Measurements from ENCODE around the gene SHANK2.

Gene SHANK2

DNA sequence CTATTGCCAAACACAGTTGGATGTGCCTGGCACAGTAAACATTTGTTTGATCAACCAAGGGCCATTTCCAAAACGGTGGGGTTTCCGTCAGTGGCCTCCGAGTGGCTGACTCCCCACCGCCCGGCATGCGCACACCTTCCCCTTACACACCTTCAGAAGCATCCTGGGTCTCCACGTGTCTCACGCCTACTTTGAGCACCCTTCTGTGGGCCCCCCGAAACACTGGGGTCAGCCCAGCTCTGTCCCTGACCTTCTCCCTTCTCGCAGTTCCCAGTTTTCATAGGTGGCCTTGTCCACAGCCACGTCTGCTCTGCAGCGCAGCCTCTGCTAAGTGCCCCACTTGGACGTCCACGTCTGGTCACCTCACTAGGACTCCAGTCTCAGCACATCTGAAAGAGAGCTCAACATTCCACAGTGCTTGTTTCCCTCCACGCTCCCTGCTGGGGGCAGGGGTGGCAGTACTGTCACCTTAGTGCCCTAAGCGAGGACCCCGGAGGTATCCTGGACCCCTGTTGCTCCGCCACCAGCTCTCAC, 13.2 kb upstream of the SHANK2 start:
- TF ChIP-seq, protein P1, sequence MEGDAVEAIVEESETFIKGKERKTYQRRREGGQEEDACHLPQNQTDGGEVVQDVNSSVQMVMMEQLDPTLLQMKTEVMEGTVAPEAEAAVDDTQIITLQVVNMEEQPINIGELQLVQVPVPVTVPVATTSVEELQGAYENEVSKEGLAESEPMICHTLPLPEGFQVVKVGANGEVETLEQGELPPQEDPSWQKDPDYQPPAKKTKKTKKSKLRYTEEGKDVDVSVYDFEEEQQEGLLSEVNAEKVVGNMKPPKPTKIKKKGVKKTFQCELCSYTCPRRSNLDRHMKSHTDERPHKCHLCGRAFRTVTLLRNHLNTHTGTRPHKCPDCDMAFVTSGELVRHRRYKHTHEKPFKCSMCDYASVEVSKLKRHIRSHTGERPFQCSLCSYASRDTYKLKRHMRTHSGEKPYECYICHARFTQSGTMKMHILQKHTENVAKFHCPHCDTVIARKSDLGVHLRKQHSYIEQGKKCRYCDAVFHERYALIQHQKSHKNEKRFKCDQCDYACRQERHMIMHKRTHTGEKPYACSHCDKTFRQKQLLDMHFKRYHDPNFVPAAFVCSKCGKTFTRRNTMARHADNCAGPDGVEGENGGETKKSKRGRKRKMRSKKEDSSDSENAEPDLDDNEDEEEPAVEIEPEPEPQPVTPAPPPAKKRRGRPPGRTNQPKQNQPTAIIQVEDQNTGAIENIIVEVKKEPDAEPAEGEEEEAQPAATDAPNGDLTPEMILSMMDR (IDR thresholded peaks at IDR 0.05): no peak

DNA sequence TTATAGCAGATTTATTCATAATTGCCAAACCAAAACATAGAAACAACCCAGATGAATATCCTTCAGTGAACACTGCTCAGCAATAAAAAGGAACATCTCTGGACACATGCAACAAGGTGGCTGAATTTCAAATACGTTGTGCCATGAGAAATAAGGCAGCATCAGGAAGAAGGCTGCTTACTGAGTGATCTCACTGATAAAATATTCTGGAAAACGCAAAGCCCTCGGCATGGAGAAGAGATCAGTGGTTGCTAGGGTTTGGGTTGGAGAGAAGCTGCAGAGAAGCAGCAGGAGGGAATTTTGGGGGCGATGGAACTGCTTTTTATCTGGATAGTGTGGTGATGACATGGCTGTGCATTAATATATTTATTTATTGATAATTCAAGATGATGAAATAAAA, 11.0 kb upstream of the SHANK2 start:
- TF ChIP-seq, protein P1 (IDR thresholded peaks at IDR 0.05): no peak

DNA sequence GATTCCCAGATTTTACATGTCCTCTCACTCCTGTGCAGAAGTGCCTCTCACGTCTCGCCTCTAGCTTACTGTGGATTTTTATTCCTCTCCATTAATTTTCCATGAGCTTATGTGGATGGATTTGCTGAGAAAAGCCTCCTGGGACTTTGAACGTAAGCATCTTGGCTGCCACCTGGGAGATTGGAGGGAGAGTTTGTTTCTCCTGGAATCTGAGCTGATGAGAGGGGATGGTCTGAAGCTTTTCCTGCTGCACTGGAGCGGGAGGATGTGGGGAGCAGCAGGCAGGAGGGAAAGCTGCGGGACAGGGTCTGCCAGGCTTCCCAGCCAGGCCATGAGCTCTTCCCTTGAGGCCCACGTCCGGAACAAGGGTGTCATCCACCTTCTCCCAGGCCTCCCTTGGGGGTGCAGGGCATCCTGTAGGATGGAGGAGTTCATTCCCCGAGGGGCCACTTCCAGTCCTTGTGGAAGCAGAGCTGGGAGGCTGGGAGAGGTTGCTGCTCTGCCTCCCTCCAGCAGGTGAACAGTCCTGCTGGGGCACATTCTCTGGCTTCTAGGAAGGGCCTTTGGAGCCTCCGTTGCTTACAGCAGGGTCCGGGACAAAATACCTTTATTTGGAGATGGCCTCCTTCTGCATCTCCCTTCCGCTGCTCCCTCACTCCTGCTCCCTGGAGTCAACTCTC, 3.6 kb upstream of the SHANK2 start:
- TF ChIP-seq, protein P1 (IDR thresholded peaks at IDR 0.05): no peak

DNA sequence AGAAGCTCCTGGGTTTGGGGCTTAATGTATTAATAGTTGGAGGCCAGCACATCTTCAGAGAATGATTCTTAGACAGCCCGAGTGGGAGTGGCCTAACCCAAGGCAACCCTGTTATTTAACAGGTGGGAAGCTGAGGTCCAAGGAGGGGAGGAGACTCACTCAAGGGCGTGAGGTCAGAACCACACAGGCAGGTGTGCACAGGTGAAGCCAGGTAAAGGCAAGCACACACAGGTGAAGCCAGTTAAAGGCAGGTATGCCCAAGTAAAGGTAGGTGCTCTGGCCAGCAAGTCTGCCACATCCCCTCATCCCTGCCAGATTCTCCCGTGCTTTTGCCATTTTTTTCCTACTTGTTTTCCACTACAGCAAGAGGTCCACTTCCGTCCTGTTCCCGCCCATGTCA, 2.9 kb upstream of the SHANK2 start:
- TF ChIP-seq, protein P1 (IDR thresholded peaks at IDR 0.05): no peak

DNA sequence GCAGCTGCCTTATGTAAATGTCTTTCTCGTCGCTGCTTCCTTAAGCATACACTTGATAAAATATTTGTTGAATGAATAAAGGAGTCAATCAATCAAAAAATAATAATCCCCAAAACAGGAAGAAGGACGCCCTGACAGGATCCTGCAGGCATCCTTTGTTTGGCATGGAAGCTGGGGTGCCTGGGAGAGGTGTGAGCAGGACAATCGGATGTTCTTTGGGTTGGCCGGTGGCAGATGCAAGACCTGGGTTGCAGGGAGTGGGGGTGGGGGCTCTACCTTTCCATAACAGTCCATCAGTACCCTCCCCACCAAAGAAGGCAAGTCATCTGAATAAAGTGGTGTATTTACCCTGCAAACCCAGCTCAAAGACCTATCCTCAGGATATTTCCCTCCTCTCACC, 1.4 kb upstream of the SHANK2 start:
- TF ChIP-seq, protein P1 (IDR thresholded peaks at IDR 0.05): no peak

DNA sequence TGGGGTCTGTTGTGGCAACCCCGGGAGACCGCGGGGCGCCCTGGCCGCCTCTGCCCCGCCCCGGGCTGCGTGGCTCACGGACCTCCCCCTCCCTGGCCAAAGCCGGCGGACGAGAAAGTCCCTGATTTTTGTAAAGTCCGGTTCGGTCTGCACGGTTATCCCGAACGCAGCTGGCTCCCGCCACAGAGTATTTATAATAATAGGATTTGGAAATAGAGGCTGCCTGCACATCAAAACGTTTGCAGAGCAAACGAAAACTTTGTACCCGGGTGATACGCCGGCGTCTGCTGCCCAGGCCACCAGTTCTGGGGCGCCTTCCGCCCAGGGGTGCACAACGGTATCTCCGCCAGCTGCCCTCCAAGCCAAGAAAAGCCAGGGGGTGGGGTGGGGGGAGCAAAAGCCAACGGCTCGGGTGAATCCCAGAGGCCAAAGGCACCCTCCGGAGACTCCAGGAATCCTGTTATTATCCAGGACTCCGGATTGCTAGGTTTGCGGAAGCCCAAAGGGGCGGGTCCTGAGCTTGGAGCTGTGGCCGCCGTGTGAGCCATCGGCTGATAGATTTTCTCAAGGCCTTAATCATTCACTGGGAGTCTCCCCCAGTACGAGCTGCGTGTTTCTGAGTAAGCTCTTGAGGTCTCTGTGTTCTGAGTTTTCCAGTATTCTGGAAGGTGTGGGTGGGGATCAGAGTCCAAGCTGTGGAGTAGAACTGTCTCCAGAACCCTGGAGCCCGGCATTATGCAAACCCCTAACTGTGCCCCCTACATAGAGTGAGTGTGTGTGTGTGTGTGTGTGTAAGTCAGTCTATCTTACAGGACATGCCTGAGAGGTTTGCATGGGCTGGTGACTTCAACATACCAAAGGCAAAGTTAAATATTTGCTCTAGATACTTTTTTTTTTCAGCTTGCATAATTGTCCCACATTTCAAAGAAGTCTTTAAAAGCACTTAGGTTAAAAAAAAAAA, 673 bp upstream of the SHANK2 start:
- TF ChIP-seq, protein P1 (IDR thresholded peaks at IDR 0.05): no peak

DNA sequence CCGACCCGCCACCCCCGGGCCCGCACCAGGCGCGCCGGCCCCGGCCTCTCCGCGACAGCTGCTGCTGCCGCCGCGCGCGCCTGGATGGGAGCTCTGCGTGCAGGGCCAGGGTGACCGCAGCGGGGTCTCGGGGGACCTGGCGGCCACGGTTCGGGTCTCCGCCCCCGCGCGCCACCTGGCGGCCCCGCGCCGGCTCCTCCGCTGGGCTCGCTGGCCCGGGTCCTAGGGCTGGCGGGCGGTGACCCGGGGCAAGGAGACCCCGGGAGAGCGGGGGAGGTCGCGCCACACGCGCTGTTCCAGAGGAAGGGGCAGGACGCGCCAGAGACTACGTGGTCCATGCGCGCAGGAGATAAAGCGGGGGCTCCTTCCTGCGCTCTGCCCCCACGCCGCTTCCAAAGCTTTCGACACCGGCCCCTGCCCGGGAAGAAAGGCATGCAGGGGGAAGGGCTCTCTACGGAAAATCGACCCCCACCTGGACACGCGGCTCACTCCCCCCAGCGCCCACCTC, 562 bp downstream of the SHANK2 start:
- TF ChIP-seq, protein P1 (IDR thresholded peaks at IDR 0.05): peak; percentile 81
